GM18519 (cell line): ENCODE results near the gene TGM5.
"Not testable (repeated sequence)": the region's sequence is repeated elsewhere in the genome, so short reads cannot be mapped to it uniquely, and the experiment has no call there.

Experiments used
- ATAC-seq: cut with Tn5 transposase; IDR thresholded peaks from one replicate; pipeline ENCODE4 v1.9.1; 2021; ENCODE audit warnings: mild to moderate bottlenecking, moderate library complexity; ENCODE audit not compliant: unreplicated experiment, low FRiP score

Gene TGM5

GRCh38 chr15:43198992-43199391 lies 67.7 kb downstream of the TGM5 start:
- ATAC-seq, result no peak

- ATAC-seq, result not testable (repeated sequence)
These were observed 68.2 kb downstream of the TGM5 start for GRCh38 chr15:43198556-43198955.

GRCh38 chr15:43197773-43198172 lies 69.0 kb downstream of the TGM5 start:
- ATAC-seq, result not testable (repeated sequence)

- no peak for ATAC-seq
These were observed 69.8 kb downstream of the TGM5 start for GRCh38 chr15:43196760-43197548.

GRCh38 chr15:43194795-43195194 lies 71.9 kb downstream of the TGM5 start:
- no peak for ATAC-seq

- ATAC-seq, result no peak
These were observed 73.0 kb downstream of the TGM5 start for GRCh38 chr15:43193710-43194109.

- no peak for ATAC-seq
These were observed 76.5 kb downstream of the TGM5 start for GRCh38 chr15:43190178-43190577.

- no peak for ATAC-seq
These were observed 77.4 kb downstream of the TGM5 start for GRCh38 chr15:43189296-43189695.

GRCh38 chr15:43187544-43188155 lies 79.1 kb downstream of the TGM5 start:
- no peak for ATAC-seq

GRCh38 chr15:43186003-43186353 lies 80.8 kb downstream of the TGM5 start:
- ATAC-seq, result no peak

- ATAC-seq, result peak; percentile 73
These were observed 81.3 kb downstream of the TGM5 start, which contains the start of gene CCNDBP1 for GRCh38 chr15:43185157-43186002. Gene CCNDBP1 (plus strand): TSS chr15:43185403. CDS start chr15:43185499, 96 bp downstream.

- ATAC-seq, result no peak
These were observed 82.2 kb downstream of the TGM5 start for GRCh38 chr15:43184407-43185124.

GRCh38 chr15:43183270-43183669 lies 83.5 kb downstream of the TGM5 start:
- no peak for ATAC-seq
